H1 (cell line): Measurements from ENCODE around the gene SLC25A22. TPM values are rescaled to one million over a fixed set of nuclear protein-coding genes. Genes with fewer than 3 reads are reported as not detected.

Experiments used
- CTCF ChIA-PET: fragments of 300-600 bp; sonication (Branson Sonifier 250); formaldehyde crosslinking; loops from one replicate; lab custom pipeline; 2021; ENCODE audit not compliant: partially characterized antibody; lab: Charles Lee
- POLR2A ChIA-PET: fragments of 300-600 bp; sonication (Branson Sonifier 250); formaldehyde crosslinking; loops from one replicate; lab custom pipeline; 2021; ENCODE audit warnings: inconsistent platforms; ENCODE audit not compliant: partially characterized antibody; lab: Charles Lee
- DNase-seq, 2 experiments: peaks; one replicate each; pipeline versions ENCODE4 v3.0.0 to v3.0.0-alpha.2; 2010 to 2022; ENCODE audit warnings: low spot score in 2 of 2, low read depth in 1 of 2, mixed read lengths in 1 of 2
- FAIRE-seq: peaks from 2 replicates; lab custom pipeline; 2011; peaks lifted over from hg19 to GRCh38; lab: Jason Lieb, UNC
- H2AFZ ChIP-seq: 2 replicates; pipeline ENCODE4 v1.8.1; 2012; ENCODE audit warnings: low read length, inconsistent platforms
- H2AK5ac ChIP-seq: 2 replicates; pipeline ENCODE4 v1.6.1; 2013; ENCODE audit warnings: low read depth, low read length
- H2BK120ac ChIP-seq: replicated peaks from 2 replicates; pipeline ENCODE3; 2013; ENCODE audit warnings: low read depth, low read length, inconsistent platforms
- H2BK12ac ChIP-seq: 2 replicates; pipeline ENCODE4 v1.6.1; 2013; ENCODE audit warnings: low read depth, low read length
- H2BK15ac ChIP-seq: 2 replicates; pipeline ENCODE4 v1.6.1; 2013; ENCODE audit warnings: low read length
- H2BK20ac ChIP-seq: 2 replicates; pipeline ENCODE4 v1.6.1; 2013; ENCODE audit warnings: low read length
- H2BK5ac ChIP-seq: 2 replicates; pipeline ENCODE4 v1.6.1; 2013; ENCODE audit warnings: low read depth, low read length
- H3K14ac ChIP-seq: 2 replicates; pipeline ENCODE4 v1.6.1; 2013; ENCODE audit warnings: inconsistent platforms; ENCODE audit not compliant: insufficient read length
- H3K18ac ChIP-seq: 2 replicates; pipeline ENCODE4 v1.6.1; 2013; ENCODE audit warnings: low read length; ENCODE audit errors: extremely low read depth
- H3K23ac ChIP-seq: 2 replicates; pipeline ENCODE4 v1.6.1; 2013; ENCODE audit warnings: inconsistent platforms; ENCODE audit not compliant: insufficient read length
- H3K23me2 ChIP-seq: 2 replicates; pipeline ENCODE4 v1.6.1; 2013; ENCODE audit warnings: low read depth, low read length
- H3K27ac ChIP-seq: 2 replicates; pipeline ENCODE4 v1.6.1; 2011; ENCODE audit warnings: low read depth, low read length, inconsistent platforms
- H3K27me3 ChIP-seq, 4 experiments: replicated peaks in 1 of 4; 1 replicate in 1 of 4; 2 replicates in 3 of 4; pipeline versions ENCODE4 v1.6.1 to v1.8.1; 2011 to 2013; ENCODE audit warnings: low read length in 3 of 4, mild to moderate bottlenecking in 3 of 4, inconsistent platforms in 2 of 4, mixed read lengths in 2 of 4, moderate library complexity in 1 of 4; ENCODE audit not compliant: control insufficient read depth in 3 of 4, insufficient read depth in 3 of 4; ENCODE audit errors: extremely low read depth in 1 of 4
- H3K36me3 ChIP-seq, 4 experiments: 2 replicates each; pipeline versions ENCODE4 v1.6.1 to v1.8.1; 2011 to 2013; ENCODE audit warnings: mild to moderate bottlenecking in 4 of 4, low read length in 3 of 4, moderate library complexity in 2 of 4, control low read depth in 1 of 4, inconsistent platforms in 1 of 4; ENCODE audit not compliant: insufficient read depth in 4 of 4, control insufficient read depth in 2 of 4
- H3K4ac ChIP-seq: replicated peaks from 2 replicates; pipeline ENCODE3; 2013; ENCODE audit warnings: low read length, low read depth, mixed read lengths, inconsistent platforms; ENCODE audit not compliant: insufficient read length
- H3K4me1 ChIP-seq, 4 experiments: replicated peaks in 1 of 4; 1 replicate in 1 of 4; 2 replicates in 3 of 4; pipeline versions ENCODE4 v1.6.1 to v1.8.1; 2011 to 2013; ENCODE audit warnings: low read length in 3 of 4, inconsistent platforms in 2 of 4, mixed read lengths in 1 of 4; ENCODE audit not compliant: insufficient read depth in 4 of 4, control insufficient read depth in 3 of 4
- H3K4me2 ChIP-seq, 2 experiments: 2 replicates each; pipeline versions ENCODE4 v1.6.1 to v1.8.1; 2011 to 2013; ENCODE audit warnings: low read depth in 2 of 2, low read length in 2 of 2, control low read depth in 1 of 2, inconsistent platforms in 1 of 2, mild to moderate bottlenecking in 1 of 2; ENCODE audit not compliant: insufficient read depth in 1 of 2
- H3K4me3 ChIP-seq, 4 experiments: fragments of 200-600, 300-600 bp in 1 of 4; sonication (generic), shearing (Covaris generic), sonication (Bioruptor Twin) in 1 of 4; 2 replicates each; pipeline versions ENCODE4 v1.5.1 to v1.8.1; 2011 to 2016; ENCODE audit warnings: low read length in 4 of 4, low read depth in 3 of 4, control low read depth in 2 of 4, inconsistent platforms in 2 of 4, mild to moderate bottlenecking in 2 of 4, mixed read lengths in 1 of 4, moderate library complexity in 1 of 4; ENCODE audit not compliant: insufficient read depth in 2 of 4; ENCODE audit errors: extremely low read depth in 1 of 4
- H3K56ac ChIP-seq: replicated peaks from 2 replicates; pipeline ENCODE3; 2013; ENCODE audit warnings: low read depth, mild to moderate bottlenecking, mixed read lengths, low read length, inconsistent platforms; ENCODE audit not compliant: insufficient read length
- H3K79me1 ChIP-seq: 2 replicates; pipeline ENCODE4 v1.6.1; 2013; ENCODE audit warnings: low read depth, low read length, control low read depth
- H3K79me2 ChIP-seq, 2 experiments: 2 replicates each; pipeline versions ENCODE4 v1.6.1 to v1.8.1; 2012 to 2013; ENCODE audit warnings: low read length in 2 of 2, mild to moderate bottlenecking in 2 of 2, inconsistent platforms in 1 of 2; ENCODE audit not compliant: insufficient read depth in 2 of 2, control insufficient read depth in 1 of 2
- H3K9ac ChIP-seq, 4 experiments: replicated peaks in 1 of 4; 1 replicate in 1 of 4; 2 replicates in 3 of 4; pipeline versions ENCODE4 v1.6.1 to v1.8.1; 2011 to 2013; ENCODE audit warnings: low read depth in 3 of 4, low read length in 3 of 4, control low read depth in 2 of 4, mild to moderate bottlenecking in 2 of 4, moderate library complexity in 2 of 4, inconsistent platforms in 1 of 4; ENCODE audit errors: extremely low read depth in 1 of 4
- H3K9me3 ChIP-seq, 2 experiments: 2 replicates each; pipeline versions ENCODE4 v1.6.1 to v1.8.1; 2012 to 2013; ENCODE audit warnings: mild to moderate bottlenecking in 2 of 2, moderate library complexity in 2 of 2, control low read depth in 1 of 2, inconsistent platforms in 1 of 2, low read depth in 1 of 2, low read length in 1 of 2, mixed read lengths in 1 of 2; ENCODE audit not compliant: insufficient read depth in 2 of 2
- H4K20me1 ChIP-seq, 2 experiments: replicated peaks in 1 of 2; 2 replicates each; pipeline versions ENCODE3 to v1.8.1; 2011 to 2013; ENCODE audit warnings: inconsistent platforms in 2 of 2, low read length in 2 of 2, mild to moderate bottlenecking in 1 of 2; ENCODE audit not compliant: insufficient read depth in 2 of 2, control insufficient read depth in 1 of 2
- H4K5ac ChIP-seq: 2 replicates; pipeline ENCODE4 v1.6.1; 2013; ENCODE audit warnings: low read length, low read depth, mixed read lengths, inconsistent platforms; ENCODE audit not compliant: insufficient read length
- H4K8ac ChIP-seq: 2 replicates; pipeline ENCODE4 v1.8.0; 2013; ENCODE audit warnings: mild to moderate bottlenecking, moderate library complexity, low read length, inconsistent platforms; ENCODE audit not compliant: insufficient read depth; ENCODE audit errors: extremely low read depth
- H4K91ac ChIP-seq: replicated peaks from 2 replicates; pipeline ENCODE3; 2013; ENCODE audit warnings: low read length, mixed read lengths, inconsistent platforms; ENCODE audit not compliant: insufficient read length
- CTBP2 ChIP-seq: IDR thresholded peaks from 2 replicates; pipeline ENCODE4 v1.7.0; 2011; ENCODE audit warnings: borderline replicate concordance, mild to moderate bottlenecking, moderate library complexity, mixed read lengths, low read length; ENCODE audit not compliant: insufficient read depth, insufficient read length
- HDAC2 ChIP-seq, 2 experiments: fragments of 300-600 bp in 1 of 2; sonication (generic) in 1 of 2; IDR thresholded peaks; 2 replicates each; pipeline ENCODE4 v1.6.1; 2011 to 2012; ENCODE audit warnings: low read depth in 2 of 2, low read length in 2 of 2, mild to moderate bottlenecking in 2 of 2, moderate library complexity in 2 of 2, borderline replicate concordance in 1 of 2, inconsistent platforms in 1 of 2
- JUN ChIP-seq: IDR thresholded peaks from 2 replicates; pipeline ENCODE4 v1.6.1; 2011; ENCODE audit warnings: low read depth, mild to moderate bottlenecking, improper control_type of control experiment, low read length
- PHF8 ChIP-seq: fragments of 200-600 bp; sonication (generic); conservative IDR thresholded peaks from 2 replicates; pipeline ENCODE4 v1.7.1; 2012; ENCODE audit warnings: low read depth, mild to moderate bottlenecking, inconsistent platforms, low read length, moderate library complexity
- RNF2 ChIP-seq: fragments of 200-900, 300-1000 bp; sonication (generic); IDR thresholded peaks from 2 replicates; pipeline ENCODE4 v1.7.1; 2016; ENCODE audit warnings: borderline replicate concordance, low read depth, mild to moderate bottlenecking, antibody characterized with exemption, low read length; ENCODE audit not compliant: poor library complexity, severe bottlenecking; ENCODE audit errors: missing control alignments
- SIN3A ChIP-seq, 2 experiments: IDR thresholded peaks in 1 of 2; conservative IDR thresholded peaks in 1 of 2; 2 replicates each; pipeline ENCODE4 v1.6.1; 2011 to 2012; ENCODE audit warnings: low read length in 2 of 2, improper control_type of control experiment in 1 of 2, low read depth in 1 of 2, mild to moderate bottlenecking in 1 of 2
- TAF1 ChIP-seq: IDR thresholded peaks from 2 replicates; pipeline ENCODE4 v1.6.1; 2011; ENCODE audit warnings: mild to moderate bottlenecking, low read depth, low read length
- TBP ChIP-seq: IDR thresholded peaks from 2 replicates; pipeline ENCODE4 v1.6.1; 2011; ENCODE audit warnings: low read depth, low read length, improper control_type of control experiment
- WGBS, 2 experiments: shearing (Covaris generic) in 1 of 2; methylation state at CpG; one replicate each; pipeline versions ENCODE4 v1.1.6 to v1.1.7; 2013 to 2015; ENCODE audit warnings: low lambda C conversion rate in 2 of 2, mixed read lengths in 2 of 2, inconsistent platforms in 1 of 2, low coverage in 1 of 2, missing lambda C conversion rate in 1 of 2; ENCODE audit not compliant: insufficient replicate concordance in 2 of 2, insufficient coverage in 1 of 2, insufficient read length in 1 of 2; ENCODE audit errors: extremely low coverage in 1 of 2, missing lambda C conversion rate in 1 of 2; 5-methylcytosine and 5-hydroxymethylcytosine counted together
- polyA plus RNA-seq, 7 experiments: library from polyadenylated mRNA; depleted of rRNA in 3 of 7; stranded (reverse) in 5 of 7; unstranded in 2 of 7; fragments of >200 nt in 5 of 7; fragments of 200-250 nt in 2 of 7; gene quantifications; 1 replicate in 5 of 7; 2 replicates in 1 of 7; 4 replicates in 1 of 7; pipeline versions ENCODE4 v1.2.1 to v1.2.3, GENCODE V29; 2011 to 2013; ENCODE audit warnings: missing spikeins in 2 of 7, mixed read lengths in 2 of 7
- total RNA-seq: library from RNA; stranded (reverse); fragmentation: NEBNext Ultra II Directional; extraction: Animal tissue kit (Norgen Biotek cat#: 25700); gene quantifications from 2 replicates; pipeline ENCODE4 v1.2.1, GENCODE V29; 2021
- TF ChIP-seq, protein P1 (sequence below): IDR thresholded peaks from 2 replicates; pipeline ENCODE4 v1.6.1; 2012; ENCODE audit warnings: inconsistent platforms

The SLC25A22 gene
- total and polyA plus RNA-seq, 2 of the 8 experiments (the other 6 are each of a cell fraction or from before 2014, with no cell fraction given), result 31.5 to 48.0 TPM

DNA sequence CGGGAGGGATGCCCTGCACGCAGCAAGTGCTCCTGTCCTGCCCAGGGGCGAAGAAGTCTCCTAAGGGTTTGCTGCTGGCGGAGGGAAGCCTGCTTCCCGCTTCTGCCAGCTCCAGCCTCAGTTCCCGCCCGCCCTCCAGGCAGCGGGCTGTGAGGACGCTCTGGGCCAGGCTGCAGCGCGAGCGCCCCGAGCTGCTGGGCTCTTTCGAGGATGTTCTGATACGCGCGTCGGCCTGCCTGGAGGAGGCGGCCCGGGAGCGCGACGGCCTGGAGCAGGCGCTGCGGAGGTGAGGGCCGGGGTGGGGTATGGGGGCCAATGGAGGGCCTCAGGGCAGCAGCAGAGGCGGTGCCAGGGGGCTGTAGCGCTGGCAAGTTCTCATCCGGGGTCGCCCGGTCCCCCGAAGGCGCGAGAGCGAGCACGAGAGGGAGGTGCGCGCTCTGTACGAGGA, 31.8 kb upstream of the SLC25A22 start:
- H3K27ac ChIP-seq, result no peak overlapping the region
- H3K23ac ChIP-seq, result no peak overlapping the region
- FAIRE-seq (no peak), DNase-seq (peak in 1 of 2 experiments; percentile 92)
- H2BK20ac ChIP-seq, result no peak overlapping the region
- H3K36me3 ChIP-seq, result no peaks in the 10 kb centered on the region
- H3K79me1 ChIP-seq, result no peaks in the 10 kb centered on the region; the same call in 1 of the 2 replicates
- H3K14ac ChIP-seq, result no peak overlapping the region
- H3K9me3 ChIP-seq, result no peaks in the 10 kb centered on the region
- H3K9ac ChIP-seq, result peak overlapping the region in 2 of 4 experiments; percentile 45; a peak in 3 of 7 replicates
- H2AFZ ChIP-seq, result no peak overlapping the region
- peak overlapping the region; percentile 9; the same call in 1 of the 2 replicates for H4K8ac ChIP-seq
- H2AK5ac ChIP-seq, result no peak overlapping the region
- H3K79me2 ChIP-seq, result no peaks in the 10 kb centered on the region; a peak in 1 of 4 replicates
- H3K4me3 ChIP-seq, result peak overlapping the region; percentile 45 to 74 (median 56)
- H4K5ac ChIP-seq, result peak overlapping the region; percentile 20
- WGBS, 2 experiments, result 4% methylated on average over 29 of the region's 39 CpGs; no CpG with 5 or more reads in 1 of the 2 experiments
- no peak overlapping the region for H2BK15ac ChIP-seq
- H3K18ac ChIP-seq, result peak overlapping the region; percentile 95
- peak overlapping the region; percentile 3 for H3K4ac ChIP-seq
- peaks cover 2 to 8% of the 10 kb centered on the region in 2 experiments for H4K20me1 ChIP-seq
- H2BK5ac ChIP-seq, result no peak overlapping the region
- H4K91ac ChIP-seq, result peak overlapping the region; percentile 88
- peak overlapping the region; percentile 77 for H2BK120ac ChIP-seq
- H3K23me2 ChIP-seq, result peaks cover 34% of the 10 kb centered on the region
- POLR2A ChIA-PET, result interaction anchor here (0.6 to 53.0 kb wide), 9 partner anchors 0 to 276 kb away, joined by 3 to 1917 read pairs (median 4); partner anchors contain the start of genes CD151, CEND1, CRACR2B and GATD1
- H3K56ac ChIP-seq, result no peak overlapping the region
- 0 out of 2 replicates have a peak overlapping the region, but pooled peaks have one; percentile 92 for H2BK12ac ChIP-seq
- peaks cover 0 to 54% (median 47%) of the 10 kb centered on the region in 4 experiments; a peak in 6 of 7 replicates for H3K4me1 ChIP-seq
- peak overlapping the region; percentile 84 to 98 for H3K4me2 ChIP-seq
- peaks cover 6 to 41% (median 31%) of the 10 kb centered on the region in 4 experiments for H3K27me3 ChIP-seq
- CTCF ChIA-PET, result interaction anchor here (0.8 to 3.5 kb wide), 7 partner anchors 9 to 72 kb away, joined by 3 to 26 read pairs (median 9); partner anchors contain the start of genes PNPLA2, POLR2L and TSPAN4
- 0 out of 4 replicates have a peak, but pooled peaks of 1 of the 2 experiments have one; percentile 4 for TF ChIP-seq HDAC2 (IDR thresholded peaks at IDR 0.05; ENCODE audit: borderline replicate concordance in 1 of 2, low read depth in 2 of 2, low read length in 2 of 2)
- TF ChIP-seq PHF8, result 0 out of 2 replicates have a peak, but pooled peaks have one; percentile 16
- TF ChIP-seq, protein P1, sequence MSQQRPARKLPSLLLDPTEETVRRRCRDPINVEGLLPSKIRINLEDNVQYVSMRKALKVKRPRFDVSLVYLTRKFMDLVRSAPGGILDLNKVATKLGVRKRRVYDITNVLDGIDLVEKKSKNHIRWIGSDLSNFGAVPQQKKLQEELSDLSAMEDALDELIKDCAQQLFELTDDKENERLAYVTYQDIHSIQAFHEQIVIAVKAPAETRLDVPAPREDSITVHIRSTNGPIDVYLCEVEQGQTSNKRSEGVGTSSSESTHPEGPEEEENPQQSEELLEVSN, result peak; percentile 67; the same call in 1 of the 2 replicates
- 0 out of 4 replicates have a peak, but pooled peaks of 1 of the 2 experiments have one; percentile 6 for TF ChIP-seq SIN3A (conservative IDR thresholded peaks at IDR 0.05 in 1 of 2, IDR thresholded peaks at IDR 0.05 in 1 of 2; ENCODE audit: low read depth in 1 of 2, low read length in 2 of 2)
- no peak for TF ChIP-seq RNF2
- TF ChIP-seq CTBP2, result peak; percentile 49
- TF ChIP-seq JUN, result no peak
- TF ChIP-seq TAF1, result 0 out of 2 replicates have a peak, but pooled peaks have one; percentile 35
- TF ChIP-seq TBP, result 0 out of 2 replicates have a peak, but pooled peaks have one; percentile 27
